G401 (cell line): ENCODE measurements around the gene RASA3. TPM values are rescaled to one million over a fixed set of nuclear protein-coding genes. Genes with fewer than 3 reads are reported as not detected.
"Not testable (repeated sequence)": the region's sequence is repeated elsewhere in the genome, so short reads cannot be mapped to it uniquely, and the experiment has no call there.

ENCODE experiments used
- DNase-seq: peaks from one replicate; pipeline ENCODE4 v3.0.0-alpha.2; 2015; ENCODE audit warnings: low spot score
- in situ Hi-C: cut with HindIII; loops from 2 replicates; pipeline ENCODE4 v1.10.0; 2016; ENCODE audit warnings: low sequenced_read_pairs, mixed read lengths
- total RNA-seq: library from RNA; depleted of rRNA; stranded (reverse); fragments of >200 nt; shearing (Covaris generic); gene quantifications from 2 replicates; pipeline ENCODE4 v1.2.3, GENCODE V29; 2014

Gene RASA3
- total RNA-seq, 1 experiment from 2014 or later: 13.7 TPM

- in situ Hi-C loops: no loop called here
- no peak for DNase-seq
These were observed 13.8 kb downstream of the RASA3 start for GRCh38 chr13:114118511-114119123.

- DNase-seq: no peak
- in situ Hi-C loops: no loop called here
These were observed 14.3 kb downstream of the RASA3 start for GRCh38 chr13:114118086-114118485.

GRCh38 chr13:114117341-114117874 lies 15.0 kb downstream of the RASA3 start:
- in situ Hi-C loops, DNase-seq: not testable (repeated sequence)

- no peak for DNase-seq
- in situ Hi-C loops: no loop called here
These were observed 15.7 kb downstream of the RASA3 start for GRCh38 chr13:114116734-114117133.

GRCh38 chr13:114115796-114116195 lies 16.6 kb downstream of the RASA3 start:
- in situ Hi-C loops: no loop called here
- no peak for DNase-seq

GRCh38 chr13:114115191-114115671 lies 17.2 kb downstream of the RASA3 start:
- in situ Hi-C loops: no loop called here
- DNase-seq: no peak

GRCh38 chr13:114114666-114115065 lies 17.8 kb downstream of the RASA3 start:
- DNase-seq, in situ Hi-C loops: not testable (repeated sequence)

- in situ Hi-C loops: no loop called here
- DNase-seq: no peak
These were observed 18.3 kb downstream of the RASA3 start for GRCh38 chr13:114114006-114114640.

GRCh38 chr13:114113395-114113794 lies 19.0 kb downstream of the RASA3 start:
- DNase-seq, in situ Hi-C loops: not testable (repeated sequence)

- in situ Hi-C loops: no loop called here
- no peak for DNase-seq
These were observed 19.5 kb downstream of the RASA3 start for GRCh38 chr13:114112826-114113322.

- no peak for DNase-seq
- in situ Hi-C loops: no loop called here
These were observed 20.1 kb downstream of the RASA3 start for GRCh38 chr13:114112231-114112825.

GRCh38 chr13:114111577-114111976 lies 20.8 kb downstream of the RASA3 start:
- in situ Hi-C loops: no loop called here
- no peak for DNase-seq

- DNase-seq, in situ Hi-C loops: not testable (repeated sequence)
These were observed 21.6 kb downstream of the RASA3 start for GRCh38 chr13:114110830-114111189.

GRCh38 chr13:114110091-114110829 lies 22.2 kb downstream of the RASA3 start:
- in situ Hi-C loops: no loop called here
- no peak for DNase-seq

- in situ Hi-C loops: no loop called here
- DNase-seq: no peak
These were observed 22.8 kb downstream of the RASA3 start for GRCh38 chr13:114109641-114110041.

- DNase-seq: no peak
- in situ Hi-C loops: no loop called here
These were observed 23.5 kb downstream of the RASA3 start for GRCh38 chr13:114108894-114109293.

- in situ Hi-C loops: no loop called here
- DNase-seq: no peak
These were observed 24.2 kb downstream of the RASA3 start for GRCh38 chr13:114108141-114108761.

GRCh38 chr13:114107686-114108081 lies 24.7 kb downstream of the RASA3 start:
- no peak for DNase-seq
- in situ Hi-C loops: no loop called here
